Activated CD4-positive, alpha-beta memory T cell treated with anti-CD3 and anti-CD28 coated beads for 36 hours (primary cell): ENCODE data around the gene KIAA1671. TPM values are rescaled to one million over a fixed set of nuclear protein-coding genes. Genes with fewer than 3 reads are reported as not detected.

Source experiments
- CTCF ChIA-PET: fragments of 350-600 bp; sonication (Branson Sonifier 250); formaldehyde crosslinking; loops from one replicate; lab custom pipeline; 2021; ENCODE audit warnings: antibody characterized with exemption, inconsistent platforms; lab: Charles Lee
- POLR2A ChIA-PET: fragments of 350-600 bp; sonication (Branson Sonifier 250); formaldehyde crosslinking; loops from one replicate; lab custom pipeline; 2021; ENCODE audit warnings: antibody characterized with exemption; lab: Charles Lee
- DNase-seq: peaks from one replicate; pipeline ENCODE4 v3.0.0-alpha.2; 2020
- H3K27ac Mint-ChIP-seq: one replicate; pipeline ENCODE4 v1.8.0; 2021; ENCODE audit warnings: mixed read lengths
- H3K27me3 Mint-ChIP-seq: one replicate; pipeline ENCODE4 v1.8.0; 2021; ENCODE audit warnings: mixed read lengths
- H3K36me3 Mint-ChIP-seq: one replicate; pipeline ENCODE4 v1.8.0; 2021; ENCODE audit warnings: mixed read lengths
- H3K4me1 Mint-ChIP-seq: one replicate; pipeline ENCODE4 v1.8.0; 2021; ENCODE audit warnings: low read depth, mixed read lengths
- H3K4me3 Mint-ChIP-seq: one replicate; pipeline ENCODE4 v1.8.0; 2021; ENCODE audit warnings: mild to moderate bottlenecking, mixed read lengths
- H3K9me3 Mint-ChIP-seq: one replicate; pipeline ENCODE4 v1.8.0; 2021; ENCODE audit warnings: mixed read lengths
- intact Hi-C: fragments of 100-400 bp; cut with micrococcal nuclease; formaldehyde crosslinking; loops from one replicate; pipeline ENCODE4 v1.15.1; 2023
- total RNA-seq, 2 experiments: library from RNA; stranded (reverse); gene quantifications; one replicate each; pipeline ENCODE4 v1.2.3, GENCODE V29; 2021

KIAA1671 gene
- total RNA-seq, 2 experiments from 2014 or later: 6.5 to 6.8 TPM

- no peaks in the 10 kb centered on the region for H3K4me1 Mint-ChIP-seq
- POLR2A ChIA-PET: no interaction called here
- no peak overlapping the region for H3K4me3 Mint-ChIP-seq
- intact Hi-C loops: loop anchor here (2.0 kb wide), 2 partner anchors 110 to 118 kb away; no protein-coding TSS in a partner anchor
- DNase-seq: peak; percentile 20
- peaks cover 3% of the 10 kb centered on the region for H3K27me3 Mint-ChIP-seq
- CTCF ChIA-PET: interaction anchor here (0.6 to 5.6 kb wide), 20 partner anchors 9 to 361 kb away, joined by 3 to 124 read pairs (median 4); no protein-coding TSS in a partner anchor
- no peaks in the 10 kb centered on the region for H3K36me3 Mint-ChIP-seq
- no peak overlapping the region for H3K27ac Mint-ChIP-seq
- no peaks in the 10 kb centered on the region for H3K9me3 Mint-ChIP-seq
Observed at GRCh38 chr22:24938741-24939341, 13.7 kb upstream of the KIAA1671 start.

DNA sequence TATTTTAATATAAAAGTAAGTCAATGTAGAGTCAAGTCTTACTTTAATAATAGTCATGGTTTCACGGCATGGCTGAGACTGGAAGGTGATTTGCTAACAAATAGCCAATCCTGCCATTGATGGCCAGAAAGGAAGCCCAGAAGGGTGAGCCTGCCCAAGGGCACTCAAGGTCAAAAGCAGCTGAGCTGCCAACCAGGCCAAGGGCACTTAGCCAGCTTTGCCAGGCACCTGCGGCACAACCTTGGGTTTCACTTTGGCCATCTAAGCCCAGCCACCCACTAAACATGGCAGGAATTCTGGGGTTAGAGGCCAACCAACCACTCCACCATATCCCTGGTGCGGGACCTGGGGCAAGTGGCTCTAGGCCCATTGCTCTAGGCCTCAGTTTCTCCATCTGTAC is 10.2 kb upstream of the KIAA1671 start:
- peaks cover 14% of the 10 kb centered on the region for H3K27me3 Mint-ChIP-seq
- intact Hi-C loops: no loop called here
- no peak overlapping the region for H3K27ac Mint-ChIP-seq
- no peaks in the 10 kb centered on the region for H3K4me1 Mint-ChIP-seq
- POLR2A ChIA-PET: no interaction called here
- H3K4me3 Mint-ChIP-seq: no peak overlapping the region
- CTCF ChIA-PET: interaction anchor here (11.0 kb wide), 1 partner anchor 110 kb away, joined by 210 read pairs; no protein-coding TSS in a partner anchor
- no peaks in the 10 kb centered on the region for H3K9me3 Mint-ChIP-seq
- DNase-seq: no peak
- H3K36me3 Mint-ChIP-seq: no peaks in the 10 kb centered on the region

DNA sequence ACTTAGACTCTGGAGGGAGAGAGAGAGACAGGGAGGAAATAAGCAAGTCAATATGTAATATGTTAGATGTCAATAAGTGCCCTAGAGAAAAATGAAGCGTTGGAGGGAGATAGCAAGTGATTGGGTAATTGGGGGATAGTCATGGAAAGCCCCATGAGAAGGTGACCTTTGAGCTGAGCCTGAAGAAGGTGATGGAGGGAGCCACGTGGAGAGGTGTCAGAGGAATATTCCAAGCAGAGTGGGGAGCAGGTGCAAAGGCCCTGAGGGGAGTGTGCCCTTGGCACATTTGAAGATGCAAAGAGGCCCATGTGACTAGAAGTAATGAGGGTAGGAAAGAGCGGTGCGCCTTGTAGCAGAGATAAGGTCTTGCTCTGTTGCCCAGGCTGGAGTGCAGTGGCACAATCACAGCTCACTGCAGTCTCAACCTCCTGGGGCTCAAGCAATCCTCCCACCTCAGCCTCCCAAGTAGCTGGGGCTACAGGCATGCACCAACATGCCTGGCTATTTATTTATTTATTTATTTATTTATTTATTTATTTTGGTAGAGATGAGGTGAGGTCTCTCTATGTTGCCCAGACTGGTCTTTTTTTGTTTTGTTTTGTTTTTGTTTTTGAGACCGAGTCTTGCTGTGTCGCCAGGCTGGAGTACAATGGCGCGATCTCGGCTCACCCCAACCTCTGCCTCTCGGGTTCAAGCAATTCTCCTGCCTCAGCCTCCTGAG is 8.1 kb upstream of the KIAA1671 start:
- intact Hi-C loops: no loop called here
- Mint-ChIP-seq H3K4me1 (no peaks in the 10 kb centered on the region), H3K27me3 (peaks cover 26% of the 10 kb centered on the region), H3K36me3 (no peaks in the 10 kb centered on the region), H3K4me3 (no peak overlapping the region), H3K27ac (no peak overlapping the region), H3K9me3 (no peaks in the 10 kb centered on the region)
- ChIA-PET POLR2A (no interaction called here), CTCF (interaction anchor here (1.1 to 11.0 kb wide), 2 partner anchors 108 to 142 kb away, joined by 3 to 210 read pairs; no protein-coding TSS in a partner anchor)
- no peak for DNase-seq

DNA sequence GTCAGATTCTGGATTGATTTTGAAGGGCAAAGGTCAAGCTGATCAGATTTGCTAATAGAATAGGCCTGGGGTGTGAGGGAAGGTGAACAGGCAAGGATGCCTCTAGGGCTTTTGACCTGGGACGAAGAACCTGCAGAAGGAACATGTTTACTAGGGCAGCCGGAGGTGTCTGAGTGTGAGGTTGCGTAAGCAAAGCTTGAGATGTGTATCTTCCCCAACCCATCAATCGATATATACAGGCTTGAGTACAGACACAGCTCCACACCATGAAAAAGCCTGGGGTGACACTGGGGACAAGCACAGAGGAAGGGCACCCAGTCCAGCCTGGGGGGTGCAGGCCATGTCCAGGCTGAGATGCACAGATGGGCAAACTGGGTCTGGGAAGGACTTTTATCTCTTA is 7.1 kb upstream of the KIAA1671 start:
- Mint-ChIP-seq H3K27ac (no peak overlapping the region), H3K4me3 (no peak overlapping the region), H3K27me3 (peaks cover 35% of the 10 kb centered on the region), H3K4me1 (no peaks in the 10 kb centered on the region), H3K9me3 (no peaks in the 10 kb centered on the region), H3K36me3 (no peaks in the 10 kb centered on the region)
- intact Hi-C loops: no loop called here
- ChIA-PET CTCF (interaction anchor here (11.0 kb wide), 1 partner anchor 107 kb away, joined by 210 read pairs; no protein-coding TSS in a partner anchor), POLR2A (no interaction called here)
- DNase-seq: no peak

GRCh38 chr22:24947383-24947782 is 5.1 kb upstream of the KIAA1671 start:
- intact Hi-C loops: no loop called here
- ChIA-PET CTCF (interaction anchor here (0.9 to 11.0 kb wide), 2 partner anchors 8 to 105 kb away, joined by 3 to 210 read pairs; no protein-coding TSS in a partner anchor), POLR2A (no interaction called here)
- Mint-ChIP-seq H3K36me3 (no peaks in the 10 kb centered on the region), H3K4me1 (peaks cover 6% of the 10 kb centered on the region), H3K27ac (no peak overlapping the region), H3K9me3 (no peaks in the 10 kb centered on the region), H3K27me3 (peaks cover 46% of the 10 kb centered on the region), H3K4me3 (no peak overlapping the region)
- DNase-seq: no peak

DNA sequence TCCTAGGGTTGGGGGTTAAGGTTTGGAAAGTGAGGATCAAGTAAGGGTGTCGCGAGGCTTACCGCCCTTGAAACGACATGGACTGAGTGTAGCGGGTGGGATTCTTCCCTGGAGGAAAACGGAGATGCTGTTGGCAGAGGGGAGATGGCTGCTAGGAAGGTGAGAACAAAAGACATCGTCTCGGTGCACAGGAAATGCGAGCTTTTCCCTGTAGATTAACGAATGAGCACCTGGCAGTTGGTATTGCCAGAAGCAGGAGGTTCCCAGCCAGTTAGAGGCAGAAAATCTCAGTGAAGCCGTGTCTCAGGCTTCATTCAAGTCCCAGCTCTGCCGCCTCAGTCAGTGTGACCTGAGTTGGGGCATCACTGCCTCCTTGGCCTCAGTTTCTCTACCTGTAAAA is 4.6 kb upstream of the KIAA1671 start:
- no peak overlapping the region for H3K27ac Mint-ChIP-seq
- intact Hi-C loops: no loop called here
- H3K36me3 Mint-ChIP-seq: no peaks in the 10 kb centered on the region
- DNase-seq: no peak
- peaks cover 46% of the 10 kb centered on the region for H3K27me3 Mint-ChIP-seq
- POLR2A ChIA-PET: no interaction called here
- CTCF ChIA-PET: interaction anchor here (0.9 to 11.0 kb wide), 2 partner anchors 9 to 104 kb away, joined by 3 to 210 read pairs; no protein-coding TSS in a partner anchor
- H3K4me1 Mint-ChIP-seq: peaks cover 6% of the 10 kb centered on the region
- H3K4me3 Mint-ChIP-seq: no peak overlapping the region
- H3K9me3 Mint-ChIP-seq: no peaks in the 10 kb centered on the region

- H3K4me1 Mint-ChIP-seq: peaks cover 9% of the 10 kb centered on the region
- H3K27me3 Mint-ChIP-seq: peaks cover 50% of the 10 kb centered on the region
- CTCF ChIA-PET: interaction anchor here (1.0 to 11.0 kb wide), 2 partner anchors 10 to 104 kb away, joined by 4 to 210 read pairs; no protein-coding TSS in a partner anchor
- intact Hi-C loops: no loop called here
- no peak for DNase-seq
- no peak overlapping the region for H3K27ac Mint-ChIP-seq
- no peaks in the 10 kb centered on the region for H3K36me3 Mint-ChIP-seq
- no peaks in the 10 kb centered on the region for H3K9me3 Mint-ChIP-seq
- H3K4me3 Mint-ChIP-seq: no peak overlapping the region
- POLR2A ChIA-PET: no interaction called here
Observed at GRCh38 chr22:24948356-24949202, 3.9 kb upstream of the KIAA1671 start.

DNA sequence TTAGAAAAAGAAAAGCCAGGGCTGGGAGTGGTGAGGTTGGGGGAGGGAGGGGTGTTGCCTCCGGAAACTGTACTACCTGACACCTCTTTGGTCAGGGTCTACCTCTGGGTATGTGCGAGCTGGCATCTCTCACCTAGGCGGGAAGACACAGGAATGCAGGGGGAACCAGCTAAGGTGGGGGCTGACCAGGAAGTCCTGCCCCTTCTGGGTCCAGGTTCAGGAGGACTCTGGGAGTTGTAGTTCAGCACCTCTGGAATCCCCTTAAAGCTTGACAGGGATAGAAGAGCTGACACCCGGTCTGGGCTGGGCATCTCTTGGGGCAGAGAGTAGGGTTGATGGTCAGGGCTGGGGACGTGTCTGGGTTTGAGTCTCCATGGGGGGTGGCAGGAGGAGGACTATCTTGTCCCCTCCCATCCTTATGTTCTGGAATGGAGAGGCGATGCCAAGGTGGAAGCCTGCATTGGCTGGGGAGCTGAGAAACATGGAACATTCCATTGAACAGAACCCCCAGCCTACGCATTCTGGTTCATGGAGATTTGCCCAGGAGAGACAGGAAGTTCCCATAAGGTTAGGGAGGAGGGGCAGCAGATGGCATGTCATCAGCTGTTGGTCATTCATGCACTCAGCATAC is 2.1 kb upstream of the KIAA1671 start:
- ChIA-PET CTCF (interaction anchor here (0.7 to 11.0 kb wide), 4 partner anchors 11 to 102 kb away, joined by 3 to 210 read pairs (median 9); no protein-coding TSS in a partner anchor), POLR2A (no interaction called here)
- no peak overlapping the region for H3K4me3 Mint-ChIP-seq
- H3K27ac Mint-ChIP-seq: no peak overlapping the region
- H3K4me1 Mint-ChIP-seq: peaks cover 14% of the 10 kb centered on the region
- peaks cover 55% of the 10 kb centered on the region for H3K27me3 Mint-ChIP-seq
- no peaks in the 10 kb centered on the region for H3K9me3 Mint-ChIP-seq
- no peaks in the 10 kb centered on the region for H3K36me3 Mint-ChIP-seq
- no peak for DNase-seq
- intact Hi-C loops: no loop called here

- H3K36me3 Mint-ChIP-seq: no peaks in the 10 kb centered on the region
- no peak overlapping the region for H3K27ac Mint-ChIP-seq
Observed at GRCh38 chr22:24952837-24953383, 394 bp downstream of the KIAA1671 start.

DNA sequence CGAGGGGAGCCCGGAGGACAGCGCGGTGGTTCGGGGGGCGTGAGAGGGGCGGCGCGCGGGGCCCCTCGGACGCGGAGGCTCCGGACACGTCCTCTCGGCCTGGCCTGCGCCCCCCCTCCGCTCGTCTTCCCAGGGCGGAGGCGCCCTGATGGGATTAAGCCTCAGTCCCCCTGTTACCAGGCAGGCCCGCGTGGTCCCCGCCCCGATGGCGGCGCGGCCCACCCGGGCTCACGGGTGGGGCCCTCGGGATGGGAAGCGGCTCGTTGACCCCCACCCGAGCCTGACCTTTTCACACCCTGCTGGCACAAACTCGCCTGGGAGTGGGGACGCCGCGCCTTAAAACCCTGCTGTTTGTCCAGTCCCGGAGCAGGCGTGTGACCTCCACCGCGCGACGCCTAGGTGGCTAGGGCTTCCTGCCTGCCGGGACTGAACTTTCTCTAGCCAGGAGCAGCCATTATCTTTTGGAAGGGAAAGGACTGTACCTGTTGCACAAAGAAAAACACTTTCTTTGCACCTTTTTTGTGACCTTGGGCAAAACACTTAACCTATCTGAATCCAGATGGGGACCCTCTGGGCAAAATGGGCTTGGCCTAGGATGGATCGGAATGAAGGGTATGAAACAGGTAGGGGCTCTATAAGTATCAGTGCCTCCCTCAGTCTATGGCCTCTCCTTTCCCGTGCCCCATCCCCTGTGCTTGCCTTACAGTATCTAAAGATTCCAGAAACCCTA is 1.0 kb downstream of the KIAA1671 start:
- intact Hi-C loops: no loop called here
- no peaks in the 10 kb centered on the region for H3K9me3 Mint-ChIP-seq
- H3K4me1 Mint-ChIP-seq: peaks cover 14% of the 10 kb centered on the region
- H3K4me3 Mint-ChIP-seq: peak overlapping the region; percentile 45
- peaks cover 38% of the 10 kb centered on the region for H3K27me3 Mint-ChIP-seq
- DNase-seq: no peak
- ChIA-PET POLR2A (no interaction called here), CTCF (interaction anchor here (1.5 to 2.6 kb wide), 2 partner anchors 17 to 95 kb away, joined by 3 to 23 read pairs; no protein-coding TSS in a partner anchor)
- H3K36me3 Mint-ChIP-seq: no peaks in the 10 kb centered on the region
- H3K27ac Mint-ChIP-seq: no peak overlapping the region

More at GRCh38 chr22:24952837-24953383, 394 bp downstream of the KIAA1671 start:
- no peaks in the 10 kb centered on the region for H3K9me3 Mint-ChIP-seq
- H3K4me1 Mint-ChIP-seq: peaks cover 14% of the 10 kb centered on the region
- no peak for DNase-seq
- H3K4me3 Mint-ChIP-seq: peak overlapping the region; percentile 45
- intact Hi-C loops: loop anchor here (1.0 kb wide), 3 partner anchors 41 to 95 kb away; no protein-coding TSS in a partner anchor
- CTCF ChIA-PET: interaction anchor here (1.5 to 2.6 kb wide), 3 partner anchors 18 to 107 kb away, joined by 3 to 23 read pairs (median 8); no protein-coding TSS in a partner anchor
- peaks cover 42% of the 10 kb centered on the region for H3K27me3 Mint-ChIP-seq
- POLR2A ChIA-PET: no interaction called here
